HEK293 (cell line): Measurements from ENCODE around the gene FAM89A.

Experiments
- CTCF ChIA-PET: fragments of 350-600 bp; formaldehyde crosslinking; extraction: SDS; loops from one replicate; lab custom pipeline; 2021; ENCODE audit warnings: antibody characterized with exemption; lab: Yijun Ruan, JAX
- POLR2A ChIA-PET: fragments of 300-600 bp; formaldehyde crosslinking; extraction: SDS; loops from one replicate; lab custom pipeline; 2020; ENCODE audit warnings: antibody characterized with exemption, inconsistent platforms; lab: Yijun Ruan, JAX
- H3K27ac ChIP-seq: fragments of 200-500 bp; sonication (Bioruptor generic); 2 replicates; pipeline ENCODE4 v1.5.1; 2014; ENCODE audit warnings: low read depth, low read length, control low read depth, inconsistent platforms; ENCODE audit errors: extremely low read depth
- H3K36me3 ChIP-seq, 2 experiments: fragments of 200-500 bp in 1 of 2; sonication (Bioruptor generic) in 1 of 2; 1 replicate in 1 of 2; 2 replicates in 1 of 2; pipeline ENCODE4 v1.5.1; 2014 to 2017; ENCODE audit warnings: inconsistent platforms in 2 of 2, low read length in 2 of 2; ENCODE audit not compliant: control insufficient read depth in 2 of 2, insufficient read depth in 1 of 2
- H3K4me1 ChIP-seq: fragments of 200-500 bp; sonication (Bioruptor generic); 2 replicates; pipeline ENCODE4 v1.5.1; 2014; ENCODE audit warnings: mild to moderate bottlenecking, low read length, inconsistent platforms; ENCODE audit not compliant: control insufficient read depth, insufficient read depth
- H3K4me3 ChIP-seq: 2 replicates; pipeline ENCODE4 v1.5.1; 2011; ENCODE audit warnings: low read depth, mild to moderate bottlenecking, control low read depth, low read length, moderate library complexity
- H3K9me3 ChIP-seq: fragments of 200-500 bp; sonication (Bioruptor generic); 2 replicates; pipeline ENCODE4 v1.5.1; 2014; ENCODE audit warnings: low read depth, low read length, inconsistent platforms; ENCODE audit not compliant: control insufficient read depth, insufficient read depth
- KLF10 ChIP-seq: fragments of 450-650 bp; IDR thresholded peaks from 2 replicates; pipeline ENCODE4 v1.5.1; 2018; ENCODE audit warnings: missing biosample characterization, mild to moderate bottlenecking, missing genetic modification characterization
- KLF9 ChIP-seq: fragments of 450-650 bp; formaldehyde crosslinking; IDR thresholded peaks from 2 replicates; pipeline ENCODE4 v1.5.1; 2016; ENCODE audit warnings: missing biosample characterization, missing genetic modification characterization, low read depth
- SCRT2 ChIP-seq: fragments of 450-650 bp; formaldehyde crosslinking; IDR thresholded peaks from 2 replicates; pipeline ENCODE4 v1.5.1; 2016; ENCODE audit warnings: missing biosample characterization, missing genetic modification characterization
- SP7 ChIP-seq: fragments of 450-650 bp; formaldehyde crosslinking; IDR thresholded peaks from 2 replicates; pipeline ENCODE4 v1.5.1; 2016; ENCODE audit warnings: missing biosample characterization, missing genetic modification characterization
- YY1 ChIP-seq: fragments of 450-650 bp; formaldehyde crosslinking; IDR thresholded peaks from 2 replicates; pipeline ENCODE4 v1.5.1; 2018; ENCODE audit warnings: missing biosample characterization, missing genetic modification characterization
- ZBTB48 ChIP-seq: fragments of 450-650 bp; formaldehyde crosslinking; IDR thresholded peaks from 2 replicates; pipeline ENCODE4 v1.5.1; 2016; ENCODE audit warnings: missing biosample characterization, missing genetic modification characterization
- ZFP41 ChIP-seq: fragments of 450-650 bp; formaldehyde crosslinking; IDR thresholded peaks from 2 replicates; pipeline ENCODE4 v1.5.1; 2016; ENCODE audit warnings: missing biosample characterization, missing genetic modification characterization, borderline replicate concordance
- ZNF155 ChIP-seq: fragments of 450-650 bp; formaldehyde crosslinking; IDR thresholded peaks from 2 replicates; pipeline ENCODE4 v1.5.1; 2016; ENCODE audit warnings: missing biosample characterization, missing genetic modification characterization
- ZNF16 ChIP-seq: fragments of 450-650 bp; formaldehyde crosslinking; IDR thresholded peaks from 2 replicates; pipeline ENCODE4 v1.5.1; 2016; ENCODE audit warnings: low read depth, missing biosample characterization, missing genetic modification characterization
- ZNF169 ChIP-seq: fragments of 450-650 bp; formaldehyde crosslinking; IDR thresholded peaks from 2 replicates; pipeline ENCODE4 v1.5.1; 2016; ENCODE audit warnings: missing biosample characterization, missing genetic modification characterization
- ZNF266 ChIP-seq: fragments of 450-650 bp; formaldehyde crosslinking; IDR thresholded peaks from 2 replicates; pipeline ENCODE4 v1.5.1; 2016; ENCODE audit warnings: missing biosample characterization, missing genetic modification characterization, low read depth
- ZNF292 ChIP-seq: fragments of 450-650 bp; formaldehyde crosslinking; IDR thresholded peaks from 2 replicates; pipeline ENCODE4 v1.5.1; 2016; ENCODE audit warnings: low read depth, missing biosample characterization, missing genetic modification characterization, borderline replicate concordance
- ZNF302 ChIP-seq: fragments of 450-650 bp; formaldehyde crosslinking; IDR thresholded peaks from 2 replicates; pipeline ENCODE4 v1.5.1; 2016; ENCODE audit warnings: missing biosample characterization, missing genetic modification characterization, low read depth
- ZNF391 ChIP-seq: fragments of 450-650 bp; formaldehyde crosslinking; IDR thresholded peaks from 2 replicates; pipeline ENCODE4 v1.5.1; 2016; ENCODE audit warnings: low read depth, missing biosample characterization, missing genetic modification characterization, borderline replicate concordance
- ZNF501 ChIP-seq: fragments of 450-650 bp; formaldehyde crosslinking; IDR thresholded peaks from 2 replicates; pipeline ENCODE4 v1.5.1; 2016; ENCODE audit warnings: missing biosample characterization, missing genetic modification characterization
- ZNF561 ChIP-seq: fragments of 450-650 bp; IDR thresholded peaks from 2 replicates; pipeline ENCODE4 v1.5.1; 2018; ENCODE audit warnings: missing biosample characterization, missing genetic modification characterization, borderline replicate concordance
- TF ChIP-seq, protein P1 (sequence below): fragments of 450-650 bp; formaldehyde crosslinking; IDR thresholded peaks from 2 replicates; pipeline ENCODE4 v1.5.1; 2016; ENCODE audit warnings: missing biosample characterization, missing genetic modification characterization
- TF ChIP-seq, protein P2 (sequence below): fragments of 450-650 bp; formaldehyde crosslinking; IDR thresholded peaks from 2 replicates; pipeline ENCODE4 v1.5.1; 2016; ENCODE audit warnings: missing biosample characterization, missing genetic modification characterization, low read depth
- TF ChIP-seq, protein P3 (sequence below): fragments of 450-650 bp; formaldehyde crosslinking; IDR thresholded peaks from 2 replicates; pipeline ENCODE4 v1.5.1; 2016; ENCODE audit warnings: missing biosample characterization, missing genetic modification characterization
- TF ChIP-seq, protein P4 (sequence below): fragments of 450-650 bp; formaldehyde crosslinking; IDR thresholded peaks from 2 replicates; pipeline ENCODE4 v1.5.0; 2017; ENCODE audit warnings: missing biosample characterization, missing genetic modification characterization, borderline replicate concordance
- TF ChIP-seq, protein P5 (sequence below): IDR thresholded peaks from 2 replicates; pipeline ENCODE4 v1.6.1; 2011; ENCODE audit warnings: mild to moderate bottlenecking, low read depth, low read length, borderline replicate concordance

The FAM89A gene

DNA sequence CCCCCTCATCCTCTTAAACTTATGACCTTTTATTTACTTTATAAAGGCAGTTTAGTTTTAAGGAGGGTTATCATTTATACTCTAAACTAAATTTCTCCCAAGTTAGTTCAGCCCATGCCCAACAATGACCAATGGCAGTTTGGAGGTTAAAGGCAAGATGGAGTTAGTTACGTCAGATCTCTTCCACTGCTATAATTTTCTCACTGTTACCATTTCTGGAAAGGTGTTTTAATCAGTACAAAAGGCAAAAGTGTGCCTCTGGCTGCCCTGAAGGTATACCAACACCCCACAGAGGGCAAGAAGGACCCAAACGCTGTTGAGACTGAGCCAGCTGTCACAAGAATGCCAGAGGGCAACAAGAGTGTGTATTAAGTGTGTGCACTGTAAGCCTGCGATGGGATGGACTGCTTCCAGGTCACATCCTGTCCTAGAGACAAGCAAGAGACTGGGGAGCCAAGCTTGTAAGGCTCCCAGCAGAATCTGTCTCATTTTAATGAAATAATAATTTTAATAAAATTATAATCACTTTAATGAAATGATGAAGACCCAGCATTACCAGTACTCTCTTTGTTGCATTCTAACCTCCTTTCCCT is 32.5 kb upstream of the FAM89A start (continued):
- TF ChIP-seq SCRT2 (tag by site-specific recombination) = no peak

DNA sequence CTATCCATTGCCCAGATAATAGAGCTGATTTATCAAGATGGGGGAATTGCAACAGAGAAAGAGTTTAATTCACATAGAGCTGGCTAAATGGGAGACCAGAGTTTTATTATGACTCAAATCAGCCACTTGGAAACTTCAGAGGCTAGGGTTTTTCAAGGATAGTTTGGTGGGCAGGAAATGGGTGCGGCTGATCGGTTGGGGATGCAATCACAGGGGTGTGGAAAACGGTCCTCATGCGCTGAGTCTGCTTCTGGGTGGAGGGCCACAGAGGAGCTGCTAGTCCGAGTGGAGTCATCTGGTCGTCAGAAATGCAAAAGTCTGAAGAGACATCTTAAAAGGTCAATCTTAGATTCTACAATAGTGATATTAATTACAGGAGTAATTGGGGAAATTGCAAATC is 32.0 kb upstream of the FAM89A start:
- no peaks in the 10 kb centered on the region for H3K36me3 ChIP-seq
- H3K9me3 ChIP-seq = no peaks in the 10 kb centered on the region
- CTCF ChIA-PET = interaction anchor here (0.7 to 1.1 kb wide), 2 partner anchors 93 to 169 kb away, joined by 3 to 4 read pairs; partner anchors contain the start of gene ARV1
- POLR2A ChIA-PET = no interaction called here
- H3K27ac ChIP-seq = no peak overlapping the region
- no peaks in the 10 kb centered on the region for H3K4me1 ChIP-seq
- TF ChIP-seq ZNF501 (no peak), ZNF169 (tag by site-specific recombination) (no peak), ZNF292 (tag by site-specific recombination) (no peak), ZNF302 (tag by site-specific recombination) (no peak), YY1 (no peak), KLF10 (tag by site-specific recombination) (no peak), KLF9 (tag by site-specific recombination) (no peak), ZNF155 (no peak), ZBTB48 (tag by site-specific recombination) (no peak), ZFP41 (tag by site-specific recombination) (no peak), ZNF391 (tag by site-specific recombination) (no peak), SP7 (tag by site-specific recombination) (no peak), ZNF16 (tag by site-specific recombination) (no peak), ZNF266 (tag by site-specific recombination) (no peak), ZNF561 (tag by site-specific recombination) (no peak)
- TF ChIP-seq, protein P1, sequence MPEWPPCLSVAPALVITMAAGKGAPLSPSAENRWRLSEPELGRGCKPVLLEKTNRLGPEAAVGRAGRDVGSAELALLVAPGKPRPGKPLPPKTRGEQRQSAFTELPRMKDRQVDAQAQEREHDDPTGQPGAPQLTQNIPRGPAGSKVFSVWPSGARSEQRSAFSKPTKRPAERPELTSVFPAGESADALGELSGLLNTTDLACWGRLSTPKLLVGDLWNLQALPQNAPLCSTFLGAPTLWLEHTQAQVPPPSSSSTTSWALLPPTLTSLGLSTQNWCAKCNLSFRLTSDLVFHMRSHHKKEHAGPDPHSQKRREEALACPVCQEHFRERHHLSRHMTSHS (tag by site-specific recombination) = no peak
- TF ChIP-seq, protein P2, sequence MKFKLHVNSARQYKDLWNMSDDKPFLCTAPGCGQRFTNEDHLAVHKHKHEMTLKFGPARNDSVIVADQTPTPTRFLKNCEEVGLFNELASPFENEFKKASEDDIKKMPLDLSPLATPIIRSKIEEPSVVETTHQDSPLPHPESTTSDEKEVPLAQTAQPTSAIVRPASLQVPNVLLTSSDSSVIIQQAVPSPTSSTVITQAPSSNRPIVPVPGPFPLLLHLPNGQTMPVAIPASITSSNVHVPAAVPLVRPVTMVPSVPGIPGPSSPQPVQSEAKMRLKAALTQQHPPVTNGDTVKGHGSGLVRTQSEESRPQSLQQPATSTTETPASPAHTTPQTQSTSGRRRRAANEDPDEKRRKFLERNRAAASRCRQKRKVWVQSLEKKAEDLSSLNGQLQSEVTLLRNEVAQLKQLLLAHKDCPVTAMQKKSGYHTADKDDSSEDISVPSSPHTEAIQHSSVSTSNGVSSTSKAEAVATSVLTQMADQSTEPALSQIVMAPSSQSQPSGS (tag by site-specific recombination) = no peak
- TF ChIP-seq, protein P3, sequence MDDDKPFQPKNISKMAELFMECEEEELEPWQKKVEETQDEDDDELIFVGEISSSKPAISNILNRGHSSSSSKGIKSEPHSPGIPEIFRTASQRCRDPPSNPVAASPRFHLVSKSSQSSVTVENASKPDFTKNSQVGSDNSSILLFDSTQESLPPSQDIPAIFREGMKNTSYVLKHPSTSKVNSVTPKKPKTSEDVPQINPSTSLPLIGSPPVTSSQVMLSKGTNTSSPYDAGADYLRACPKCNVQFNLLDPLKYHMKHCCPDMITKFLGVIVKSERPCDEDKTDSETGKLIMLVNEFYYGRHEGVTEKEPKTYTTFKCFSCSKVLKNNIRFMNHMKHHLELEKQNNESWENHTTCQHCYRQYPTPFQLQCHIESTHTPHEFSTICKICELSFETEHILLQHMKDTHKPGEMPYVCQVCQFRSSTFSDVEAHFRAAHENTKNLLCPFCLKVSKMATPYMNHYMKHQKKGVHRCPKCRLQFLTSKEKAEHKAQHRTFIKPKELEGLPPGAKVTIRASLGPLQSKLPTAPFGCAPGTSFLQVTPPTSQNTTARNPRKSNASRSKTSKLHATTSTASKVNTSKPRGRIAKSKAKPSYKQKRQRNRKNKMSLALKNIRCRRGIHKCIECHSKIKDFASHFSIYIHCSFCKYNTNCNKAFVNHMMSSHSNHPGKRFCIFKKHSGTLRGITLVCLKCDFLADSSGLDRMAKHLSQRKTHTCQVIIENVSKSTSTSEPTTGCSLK (tag by site-specific recombination) = no peak
- TF ChIP-seq, protein P4, sequence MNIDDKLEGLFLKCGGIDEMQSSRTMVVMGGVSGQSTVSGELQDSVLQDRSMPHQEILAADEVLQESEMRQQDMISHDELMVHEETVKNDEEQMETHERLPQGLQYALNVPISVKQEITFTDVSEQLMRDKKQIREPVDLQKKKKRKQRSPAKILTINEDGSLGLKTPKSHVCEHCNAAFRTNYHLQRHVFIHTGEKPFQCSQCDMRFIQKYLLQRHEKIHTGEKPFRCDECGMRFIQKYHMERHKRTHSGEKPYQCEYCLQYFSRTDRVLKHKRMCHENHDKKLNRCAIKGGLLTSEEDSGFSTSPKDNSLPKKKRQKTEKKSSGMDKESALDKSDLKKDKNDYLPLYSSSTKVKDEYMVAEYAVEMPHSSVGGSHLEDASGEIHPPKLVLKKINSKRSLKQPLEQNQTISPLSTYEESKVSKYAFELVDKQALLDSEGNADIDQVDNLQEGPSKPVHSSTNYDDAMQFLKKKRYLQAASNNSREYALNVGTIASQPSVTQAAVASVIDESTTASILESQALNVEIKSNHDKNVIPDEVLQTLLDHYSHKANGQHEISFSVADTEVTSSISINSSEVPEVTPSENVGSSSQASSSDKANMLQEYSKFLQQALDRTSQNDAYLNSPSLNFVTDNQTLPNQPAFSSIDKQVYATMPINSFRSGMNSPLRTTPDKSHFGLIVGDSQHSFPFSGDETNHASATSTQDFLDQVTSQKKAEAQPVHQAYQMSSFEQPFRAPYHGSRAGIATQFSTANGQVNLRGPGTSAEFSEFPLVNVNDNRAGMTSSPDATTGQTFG (tag by site-specific recombination) = no peak
- TF ChIP-seq, protein P5, sequence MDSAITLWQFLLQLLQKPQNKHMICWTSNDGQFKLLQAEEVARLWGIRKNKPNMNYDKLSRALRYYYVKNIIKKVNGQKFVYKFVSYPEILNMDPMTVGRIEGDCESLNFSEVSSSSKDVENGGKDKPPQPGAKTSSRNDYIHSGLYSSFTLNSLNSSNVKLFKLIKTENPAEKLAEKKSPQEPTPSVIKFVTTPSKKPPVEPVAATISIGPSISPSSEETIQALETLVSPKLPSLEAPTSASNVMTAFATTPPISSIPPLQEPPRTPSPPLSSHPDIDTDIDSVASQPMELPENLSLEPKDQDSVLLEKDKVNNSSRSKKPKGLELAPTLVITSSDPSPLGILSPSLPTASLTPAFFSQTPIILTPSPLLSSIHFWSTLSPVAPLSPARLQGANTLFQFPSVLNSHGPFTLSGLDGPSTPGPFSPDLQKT = no peak
- no peak overlapping the region for H3K4me3 ChIP-seq
